ENCODE results near the gene TMED4.

TMED4 gene

DNA sequence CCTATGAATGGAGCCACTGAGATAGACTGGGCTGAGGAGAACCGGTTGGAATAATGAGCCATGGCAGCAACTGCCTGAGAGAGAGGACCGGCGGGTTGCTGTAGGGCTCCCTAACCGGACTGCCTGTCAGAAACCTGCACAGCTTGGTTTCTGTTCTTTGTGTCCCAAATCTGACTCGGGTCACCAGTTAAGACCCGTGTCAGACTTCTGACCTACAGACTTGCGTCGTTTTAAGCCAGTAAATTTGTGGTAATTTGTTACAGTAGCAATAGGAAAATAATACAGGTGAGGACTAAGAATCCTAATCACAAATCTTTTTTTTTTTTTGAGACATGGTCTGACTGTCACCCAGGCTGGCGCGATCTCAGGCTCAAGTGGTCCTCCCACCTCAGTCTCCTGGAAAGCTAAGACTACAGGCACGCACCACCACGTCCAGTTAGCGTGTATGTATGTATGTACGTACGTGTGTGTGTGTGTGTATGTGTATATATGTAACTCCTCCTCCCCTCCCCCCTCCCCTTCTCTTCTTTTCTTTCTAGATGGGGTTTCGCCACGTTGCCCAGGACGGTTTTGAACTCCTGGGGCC, 7.7 kb downstream of the TMED4 start:
- Mint-ChIP-seq H3K4me1 (peaks cover 43% of the 10 kb centered on the region), H3K4me3 (peak overlapping the region; percentile 97), H3K9me3 (no peaks in the 10 kb centered on the region), H3K36me3 (ENCODE audit: low read depth) (peaks cover 55% of the 10 kb centered on the region), H3K27me3 (ENCODE audit: low read depth, poor library complexity) (no peaks in the 10 kb centered on the region), H3K27ac (peak overlapping the region; percentile 98)
- DNase-seq = no peak
- TF ChIP-seq, protein P1, sequence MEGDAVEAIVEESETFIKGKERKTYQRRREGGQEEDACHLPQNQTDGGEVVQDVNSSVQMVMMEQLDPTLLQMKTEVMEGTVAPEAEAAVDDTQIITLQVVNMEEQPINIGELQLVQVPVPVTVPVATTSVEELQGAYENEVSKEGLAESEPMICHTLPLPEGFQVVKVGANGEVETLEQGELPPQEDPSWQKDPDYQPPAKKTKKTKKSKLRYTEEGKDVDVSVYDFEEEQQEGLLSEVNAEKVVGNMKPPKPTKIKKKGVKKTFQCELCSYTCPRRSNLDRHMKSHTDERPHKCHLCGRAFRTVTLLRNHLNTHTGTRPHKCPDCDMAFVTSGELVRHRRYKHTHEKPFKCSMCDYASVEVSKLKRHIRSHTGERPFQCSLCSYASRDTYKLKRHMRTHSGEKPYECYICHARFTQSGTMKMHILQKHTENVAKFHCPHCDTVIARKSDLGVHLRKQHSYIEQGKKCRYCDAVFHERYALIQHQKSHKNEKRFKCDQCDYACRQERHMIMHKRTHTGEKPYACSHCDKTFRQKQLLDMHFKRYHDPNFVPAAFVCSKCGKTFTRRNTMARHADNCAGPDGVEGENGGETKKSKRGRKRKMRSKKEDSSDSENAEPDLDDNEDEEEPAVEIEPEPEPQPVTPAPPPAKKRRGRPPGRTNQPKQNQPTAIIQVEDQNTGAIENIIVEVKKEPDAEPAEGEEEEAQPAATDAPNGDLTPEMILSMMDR (IDR thresholded peaks at IDR 0.05) = no peak

DNA sequence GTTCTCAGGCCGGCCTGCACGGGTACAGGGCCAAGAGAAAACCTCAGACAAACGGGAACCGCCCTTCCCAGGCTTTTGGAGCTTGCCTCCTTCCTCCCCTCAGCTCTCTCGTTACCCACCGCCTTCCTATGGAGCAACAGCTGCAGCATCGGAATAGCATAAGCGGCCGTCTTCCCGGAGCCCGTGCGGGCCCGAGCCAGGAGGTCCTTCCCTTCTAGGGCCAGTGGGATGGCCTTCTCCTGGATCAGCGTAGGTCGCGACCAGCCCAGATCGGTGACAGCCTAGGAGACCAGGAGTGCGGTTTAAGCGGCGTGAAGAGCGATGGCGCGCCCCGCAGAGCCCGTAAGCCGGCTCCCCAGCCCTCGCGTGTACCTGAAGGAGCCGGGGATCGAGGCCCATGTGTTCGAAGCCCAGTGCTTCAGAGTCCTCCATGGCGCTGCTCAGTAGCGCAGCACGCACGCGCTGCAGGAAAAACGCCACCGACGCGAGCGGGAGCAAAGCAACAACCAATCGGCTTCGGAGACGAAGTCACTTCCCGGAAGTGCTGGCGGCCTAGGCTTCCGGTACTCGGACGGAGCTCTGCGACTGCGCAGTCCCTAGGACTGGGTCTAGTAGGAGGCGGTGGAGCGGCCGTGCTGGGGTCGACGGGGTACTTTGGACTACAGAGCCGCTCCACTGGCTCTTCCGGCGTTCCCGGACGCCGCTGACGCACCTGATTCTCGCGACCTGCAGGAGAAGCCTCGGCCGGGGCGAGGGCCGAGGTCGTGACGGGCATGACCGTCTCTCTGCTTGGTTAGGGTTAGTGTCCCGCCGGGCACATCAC, 8.4 kb downstream of the TMED4 start, which contains the start of gene DDX56:
Gene DDX56, minus strand, starts transcription at position 445 of the 823 bp plus-strand sequence. Its CDS starts 13 bp downstream, at position 432.
- TF ChIP-seq, protein P1 (IDR thresholded peaks at IDR 0.05) = no peak
- H3K36me3 Mint-ChIP-seq (ENCODE audit: low read depth) = peaks cover 55% of the 10 kb centered on the region
- DNase-seq = peak; percentile 93
- H3K9me3 Mint-ChIP-seq = no peaks in the 10 kb centered on the region
- H3K27me3 Mint-ChIP-seq (ENCODE audit: low read depth, poor library complexity) = no peaks in the 10 kb centered on the region
- peak within 1 kb of the TSS; percentile 98 for H3K27ac Mint-ChIP-seq
- peaks cover 36% of the 10 kb centered on the region for H3K4me1 Mint-ChIP-seq
- H3K4me3 Mint-ChIP-seq = peak within 1 kb of the TSS; percentile 97

DNA sequence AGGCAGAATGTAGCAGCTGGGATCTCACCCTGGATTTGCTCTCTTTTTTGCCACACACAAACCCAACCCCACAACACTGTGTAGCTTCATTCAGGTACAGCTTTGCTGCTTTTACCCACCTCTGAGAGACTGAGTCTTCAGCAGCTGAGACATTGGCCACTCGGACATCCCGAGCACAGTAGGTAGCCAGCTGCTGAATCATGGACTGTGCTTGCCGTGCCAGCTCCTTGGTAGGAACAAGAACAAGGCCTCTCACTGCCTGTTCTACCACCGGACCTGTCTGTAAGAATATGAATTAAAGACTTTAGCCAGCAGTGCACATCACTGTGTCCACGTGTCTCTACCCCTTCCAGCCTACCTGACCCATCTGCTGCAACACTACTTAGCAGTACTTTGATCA, 9.3 kb downstream of the TMED4 start:
- peak overlapping the region; percentile 97 for H3K4me3 Mint-ChIP-seq
- TF ChIP-seq, protein P1 (IDR thresholded peaks at IDR 0.05) = no peak

DNA sequence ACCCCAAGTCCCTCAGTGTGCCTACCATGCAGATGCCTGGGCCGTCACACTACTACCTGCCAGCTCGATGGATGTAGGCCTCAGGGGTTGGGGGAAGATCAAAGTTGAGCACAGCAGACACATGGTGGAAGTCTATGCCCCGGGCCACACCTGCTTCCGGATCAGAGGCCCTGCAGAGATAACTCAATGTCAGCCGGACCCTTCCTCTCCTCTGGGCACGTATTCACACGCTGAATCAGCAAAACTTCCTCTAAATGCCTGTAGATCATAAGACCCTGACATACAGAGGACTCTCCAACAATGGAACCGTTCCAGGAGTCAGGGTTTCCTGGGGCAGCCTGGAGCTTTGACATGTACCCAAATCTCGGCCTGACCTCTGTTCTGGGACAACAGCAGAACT, 12.1 kb downstream of the TMED4 start:
- H3K27me3 Mint-ChIP-seq (ENCODE audit: low read depth, poor library complexity) = peaks cover 3% of the 10 kb centered on the region
- no peak overlapping the region for H3K4me3 Mint-ChIP-seq
- peaks cover 27% of the 10 kb centered on the region for H3K4me1 Mint-ChIP-seq
- TF ChIP-seq, protein P1 (IDR thresholded peaks at IDR 0.05) = no peak
- no peak for DNase-seq
- H3K27ac Mint-ChIP-seq = no peak overlapping the region
- no peaks in the 10 kb centered on the region for H3K9me3 Mint-ChIP-seq
- H3K36me3 Mint-ChIP-seq (ENCODE audit: low read depth) = peaks cover 57% of the 10 kb centered on the region

More for the DNA sequence above, 9.3 kb downstream of the TMED4 start:
- DNase-seq = no peak
- no peaks in the 10 kb centered on the region for H3K9me3 Mint-ChIP-seq
- peaks cover 36% of the 10 kb centered on the region for H3K4me1 Mint-ChIP-seq
- H3K27ac Mint-ChIP-seq = no peak overlapping the region
- peaks cover 57% of the 10 kb centered on the region for H3K36me3 Mint-ChIP-seq (ENCODE audit: low read depth)
- peaks cover under 1% of the 10 kb centered on the region for H3K27me3 Mint-ChIP-seq (ENCODE audit: low read depth, poor library complexity)

DNA sequence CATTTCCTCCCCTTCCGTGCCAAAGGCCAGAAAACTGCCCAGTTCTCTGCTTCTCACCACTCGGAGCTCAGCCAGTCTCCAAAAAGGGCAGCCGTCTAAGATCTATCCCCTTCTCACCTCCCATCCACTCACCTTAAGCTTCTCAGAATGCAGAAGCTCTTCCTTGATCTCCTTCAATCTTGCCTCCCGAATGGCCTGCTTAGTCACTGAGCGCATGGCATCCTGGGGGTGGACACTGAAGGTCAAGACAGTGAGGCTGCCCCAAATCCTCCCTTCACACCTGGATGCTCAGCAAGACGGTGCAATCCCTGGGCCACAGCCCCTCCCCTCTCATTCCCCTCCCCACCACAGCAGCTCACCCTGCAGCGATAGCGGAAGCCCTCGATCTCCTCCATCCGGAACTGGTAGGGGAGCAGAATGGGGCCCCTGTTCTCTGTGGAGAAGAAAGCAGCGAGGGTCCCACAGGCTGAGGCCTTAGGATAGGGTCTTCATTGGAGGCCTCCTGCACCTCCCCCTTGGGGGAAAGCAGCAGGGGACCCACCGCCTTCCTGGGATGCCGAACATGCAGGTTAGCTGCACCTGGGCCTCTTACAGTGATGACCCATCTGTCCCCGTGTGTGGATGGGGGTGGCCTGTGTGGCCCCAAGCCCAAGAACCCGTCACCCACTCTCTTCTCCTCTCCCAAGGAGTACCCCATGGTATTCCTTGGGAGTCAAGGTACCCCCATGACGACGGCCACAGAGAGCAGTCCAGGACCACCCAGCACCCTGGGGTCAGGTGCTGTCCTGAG, 13.1 kb downstream of the TMED4 start:
- TF ChIP-seq, protein P1 (IDR thresholded peaks at IDR 0.05) = no peak
- Mint-ChIP-seq H3K4me1 (peaks cover 17% of the 10 kb centered on the region), H3K4me3 (no peak overlapping the region), H3K27me3 (ENCODE audit: low read depth, poor library complexity) (peaks cover 3% of the 10 kb centered on the region), H3K9me3 (no peaks in the 10 kb centered on the region), H3K27ac (peak overlapping the region; percentile 86), H3K36me3 (ENCODE audit: low read depth) (peaks cover 67% of the 10 kb centered on the region)
- DNase-seq = no peak

Measured in nephron progenitor cell (in vitro differentiated cells).